GM23248 (cell line): ENCODE measurements around the gene KDM5B. TPM values are rescaled to one million over a fixed set of nuclear protein-coding genes. Genes with fewer than 3 reads are reported as not detected.
A peak's percentile ranks its signal among the peaks of the same experiment; 100 is the strongest.

Source experiments
- DNase-seq: peaks from one replicate; pipeline ENCODE4 v3.0.0-alpha.2; 2015
- H2AFZ ChIP-seq: fragments of 200-600 bp; sonication (generic); 2 replicates; pipeline ENCODE4 v1.6.1; 2016; ENCODE audit warnings: antibody characterized with exemption
- H3F3A ChIP-seq: fragments of 200-600 bp; sonication (generic); 2 replicates; pipeline ENCODE4 v1.6.1; 2016; ENCODE audit warnings: mild to moderate bottlenecking, antibody characterized with exemption, mixed run types; ENCODE audit not compliant: insufficient read depth
- H3K27ac ChIP-seq: fragments of 200-600 bp; sonication (generic); 2 replicates; pipeline ENCODE4 v1.5.1; 2016; ENCODE audit warnings: mild to moderate bottlenecking
- H3K27me3 ChIP-seq: fragments of 200-600 bp; sonication (generic); replicated peaks from 2 replicates; pipeline ENCODE4 v1.6.1; 2016; ENCODE audit warnings: mild to moderate bottlenecking; ENCODE audit not compliant: insufficient read depth
- H3K36me3 ChIP-seq: fragments of 200-600 bp; sonication (generic); 2 replicates; pipeline ENCODE4 v1.6.1; 2016; ENCODE audit warnings: low read depth, mild to moderate bottlenecking
- H3K4me1 ChIP-seq: fragments of 200-600 bp; sonication (generic); 2 replicates; pipeline ENCODE4 v1.6.1; 2016; ENCODE audit warnings: mild to moderate bottlenecking; ENCODE audit not compliant: insufficient read depth
- H3K4me2 ChIP-seq: fragments of 200-600 bp; sonication (generic); one replicate; pipeline ENCODE4 v1.6.1; 2016; ENCODE audit warnings: mild to moderate bottlenecking; ENCODE audit not compliant: unreplicated experiment
- H3K4me3 ChIP-seq: fragments of 200-600 bp; sonication (generic); 2 replicates; pipeline ENCODE4 v1.5.1; 2016; ENCODE audit warnings: mild to moderate bottlenecking
- H3K79me2 ChIP-seq: fragments of 200-600 bp; sonication (generic); 2 replicates; pipeline ENCODE4 v1.6.1; 2016; ENCODE audit warnings: mild to moderate bottlenecking; ENCODE audit not compliant: insufficient read depth
- H3K9ac ChIP-seq: fragments of 200-600 bp; sonication (generic); 2 replicates; pipeline ENCODE4 v1.6.1; 2016; ENCODE audit warnings: mild to moderate bottlenecking
- H3K9me2 ChIP-seq: fragments of 200-600 bp; sonication (generic); 2 replicates; pipeline ENCODE4 v1.6.1; 2016; ENCODE audit warnings: mixed run types, mild to moderate bottlenecking, moderate library complexity; ENCODE audit not compliant: insufficient read depth
- H3K9me3 ChIP-seq: fragments of 200-600 bp; sonication (generic); one replicate; pipeline ENCODE4 v1.6.1; 2017; ENCODE audit warnings: low read depth
- H4K20me1 ChIP-seq: fragments of 200-600 bp; sonication (generic); 2 replicates; pipeline ENCODE4 v1.6.0; 2016; ENCODE audit not compliant: insufficient read depth
- EZH2 ChIP-seq: fragments of 200-600 bp; sonication (generic); IDR thresholded peaks from 2 replicates; pipeline ENCODE4 v1.6.1; 2018; ENCODE audit warnings: antibody characterized with exemption, mild to moderate bottlenecking; ENCODE audit not compliant: insufficient read depth, poor library complexity, severe bottlenecking
- EZH2phosphoT487 ChIP-seq: fragments of 200-600 bp; sonication (generic); IDR thresholded peaks from 2 replicates; pipeline ENCODE4 v1.6.1; 2018; ENCODE audit warnings: antibody characterized with exemption, moderate library complexity, mild to moderate bottlenecking, low read depth; ENCODE audit not compliant: insufficient read depth
- WGBS, 2 experiments: methylation state at CpG; one replicate each; pipeline ENCODE4 v1.1.6; 2015 to 2017; ENCODE audit warnings: low lambda C conversion rate in 2 of 2, low coverage in 1 of 2; ENCODE audit errors: missing lambda C conversion rate in 2 of 2; 5-methylcytosine and 5-hydroxymethylcytosine counted together
- in situ Hi-C: fragments of 300-500 bp; cut with MboI; formaldehyde crosslinking; loops from 2 replicates; pipeline ENCODE4 v1.15.0; 2020
- polyA plus RNA-seq: library from polyadenylated mRNA; unstranded; fragments of >200 nt; fragmentation: Nextera tagmentation; extraction: Ambion mirVana; gene quantifications from 2 replicates; pipeline ENCODE4 v1.2.1, GENCODE V29; 2016
- total RNA-seq: library from RNA; depleted of rRNA; stranded (reverse); fragments of >200 nt; shearing (Covaris generic); gene quantifications from 2 replicates; pipeline ENCODE4 v1.2.3, GENCODE V29; 2014

KDM5B gene
- total and polyA plus RNA-seq, 2 experiments from 2014 or later, result 64.3 to 79.5 TPM

- Histone ChIP-seq H2AFZ (no peak overlapping the region), H3K9ac (no peak overlapping the region), H3K9me3 (no peaks in the 10 kb centered on the region), H3K9me2 (no peaks in the 10 kb centered on the region), H3F3A (no peaks in the 10 kb centered on the region), H4K20me1 (peaks cover 53% of the 10 kb centered on the region), H3K79me2 (peaks cover 100% of the 10 kb centered on the region), H3K4me1 (peaks cover 12% of the 10 kb centered on the region), H3K36me3 (no peaks in the 10 kb centered on the region), H3K4me2 (no peak overlapping the region), H3K4me3 (no peak overlapping the region), H3K27me3 (no peaks in the 10 kb centered on the region), H3K27ac (no peak overlapping the region)
- in situ Hi-C loops, result no loop called here
- TF ChIP-seq EZH2phosphoT487, result no peak
- TF ChIP-seq EZH2, result no peak
- DNase-seq, result peak; percentile 18
Measured at GRCh38 chr1:202794051-202794740, 14.0 kb downstream of the KDM5B start.

- H4K20me1 ChIP-seq, result peaks cover 73% of the 10 kb centered on the region
- WGBS, 2 experiments, result 87 to 88% methylated on average over 4 of the region's 4 CpGs
- no peak overlapping the region for H3K4me3 ChIP-seq
- H3K36me3 ChIP-seq, result no peaks in the 10 kb centered on the region
- H3K27ac ChIP-seq, result no peak overlapping the region
- H3K4me2 ChIP-seq, result no peak overlapping the region
- H3F3A ChIP-seq, result no peaks in the 10 kb centered on the region
- H3K9me3 ChIP-seq, result no peaks in the 10 kb centered on the region
- H3K4me1 ChIP-seq, result peaks cover 12% of the 10 kb centered on the region
- H2AFZ ChIP-seq, result no peak overlapping the region
- DNase-seq, result no peak
- in situ Hi-C loops, result no loop called here
- no peak overlapping the region for H3K9ac ChIP-seq
- no peaks in the 10 kb centered on the region for H3K27me3 ChIP-seq
- no peaks in the 10 kb centered on the region for H3K9me2 ChIP-seq
- H3K79me2 ChIP-seq, result peaks cover 100% of the 10 kb centered on the region
- TF ChIP-seq EZH2 (no peak), EZH2phosphoT487 (no peak)
Measured at GRCh38 chr1:202791077-202791747, 17.0 kb downstream of the KDM5B start.

- TF ChIP-seq EZH2, result no peak
- no peak for TF ChIP-seq EZH2phosphoT487
- Histone ChIP-seq H3K9me2 (no peaks in the 10 kb centered on the region), H3K4me3 (no peak overlapping the region), H4K20me1 (peaks cover 62% of the 10 kb centered on the region), H3K4me2 (no peak overlapping the region), H3K9ac (no peak overlapping the region), H3F3A (0 out of 2 replicates have a peak, but pooled peaks cover 5% of the 10 kb centered on the region), H3K9me3 (no peaks in the 10 kb centered on the region), H3K79me2 (peaks cover 100% of the 10 kb centered on the region), H2AFZ (no peak overlapping the region), H3K4me1 (peaks cover 6% of the 10 kb centered on the region), H3K27ac (no peak overlapping the region), H3K36me3 (no peaks in the 10 kb centered on the region), H3K27me3 (no peaks in the 10 kb centered on the region)
- 84% methylated on average over 3 of the region's 3 CpGs for WGBS, 2 experiments
- in situ Hi-C loops, result no loop called here
- DNase-seq, result no peak
Measured at GRCh38 chr1:202788800-202789199, 19.4 kb downstream of the KDM5B start.

- H4K20me1 ChIP-seq, result peaks cover 59% of the 10 kb centered on the region
- H3K36me3 ChIP-seq, result no peaks in the 10 kb centered on the region
- no peak overlapping the region for H3K9ac ChIP-seq
- no peak overlapping the region for H2AFZ ChIP-seq
- H3K4me3 ChIP-seq, result no peak overlapping the region
- no peaks in the 10 kb centered on the region for H3K27me3 ChIP-seq
- H3K4me1 ChIP-seq, result peaks cover 5% of the 10 kb centered on the region; the same call in 1 of the 2 replicates
- 0 out of 2 replicates have a peak, but pooled peaks cover 5% of the 10 kb centered on the region for H3F3A ChIP-seq
- TF ChIP-seq EZH2phosphoT487, result no peak
- TF ChIP-seq EZH2, result no peak
- H3K27ac ChIP-seq, result no peak overlapping the region
- in situ Hi-C loops, result no loop called here
- peaks cover 100% of the 10 kb centered on the region for H3K79me2 ChIP-seq
- no peaks in the 10 kb centered on the region for H3K9me2 ChIP-seq
- DNase-seq, result no peak
- H3K4me2 ChIP-seq, result no peak overlapping the region
- H3K9me3 ChIP-seq, result no peaks in the 10 kb centered on the region
- 83 to 85% methylated on average over 4 of the region's 4 CpGs for WGBS, 2 experiments
Measured at GRCh38 chr1:202786804-202787203, 21.4 kb downstream of the KDM5B start.
